ENCODE results near the gene CUTA.

The CUTA gene

GRCh38 chr6:33417903-33418689 is at the start of gene CUTA:
Gene CUTA (minus strand): TSS chr6:33418107. CDS start chr6:33418000, 107 bp downstream.
- DNase-seq (ENCODE audit: low read depth in 2 of 2): peak; percentile 99

DNA sequence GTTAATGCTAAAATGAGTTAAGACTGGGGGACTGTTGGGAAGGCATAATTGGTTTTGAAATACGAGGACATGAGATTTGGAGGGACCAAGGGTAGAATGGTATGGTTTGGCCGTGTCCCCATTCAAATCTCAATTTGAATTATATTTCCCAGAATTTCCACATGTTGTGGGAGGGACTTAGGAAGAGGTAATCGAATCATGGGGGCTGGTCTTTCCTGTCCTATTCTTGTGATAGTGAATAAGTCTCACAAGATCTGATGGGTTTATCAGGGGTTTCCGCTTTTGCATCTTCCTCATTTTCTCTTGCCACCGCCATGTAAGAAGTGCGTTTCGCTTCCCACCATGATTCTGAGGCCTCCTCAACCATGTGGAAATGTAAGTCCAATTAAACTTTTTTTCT is 49.2 kb upstream of the CUTA start:
- DNase-seq (ENCODE audit: low read depth in 2 of 2): no peak

- no peak for DNase-seq (ENCODE audit: low read depth in 2 of 2)
Measured at GRCh38 chr6:33466075-33466735, 48.3 kb upstream of the CUTA start.

GRCh38 chr6:33459226-33459625 is 41.3 kb upstream of the CUTA start:
- no peak for DNase-seq (ENCODE audit: low read depth in 2 of 2)

DNA sequence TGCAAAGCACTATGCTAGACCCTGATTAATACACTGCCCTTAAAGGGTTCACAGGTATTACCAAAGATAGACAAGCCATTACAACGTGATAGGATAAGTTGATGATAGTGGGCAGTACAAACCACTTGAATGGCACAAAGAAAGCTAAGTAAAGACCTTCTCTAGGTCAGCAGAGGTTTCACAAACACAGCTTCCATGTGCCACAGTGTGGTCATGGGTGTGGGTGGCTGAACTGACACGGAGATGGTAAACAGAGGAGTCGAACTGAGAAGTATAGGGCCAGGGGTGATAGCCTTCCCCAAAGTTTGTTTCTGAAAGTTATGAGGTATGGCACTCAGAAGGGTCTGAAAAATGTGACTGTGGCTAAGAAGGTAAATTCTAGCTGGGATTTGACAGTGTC is 40.8 kb upstream of the CUTA start:
- DNase-seq (ENCODE audit: low read depth in 2 of 2): no peak

DNA sequence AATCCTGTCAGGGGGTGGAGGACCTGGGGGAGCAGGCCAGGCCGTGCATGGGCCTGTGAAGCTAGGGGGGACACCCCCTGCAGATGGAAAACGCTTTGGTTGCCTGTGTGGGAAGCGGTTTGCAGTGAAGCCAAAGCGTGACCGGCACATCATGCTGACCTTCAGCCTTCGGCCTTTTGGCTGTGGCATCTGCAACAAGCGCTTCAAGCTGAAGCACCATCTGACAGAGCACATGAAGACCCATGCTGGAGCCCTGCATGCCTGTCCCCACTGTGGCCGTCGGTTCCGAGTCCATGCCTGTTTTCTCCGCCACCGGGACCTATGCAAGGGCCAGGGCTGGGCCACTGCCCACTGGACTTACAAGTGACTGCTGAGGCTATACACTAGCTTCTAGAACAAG is 38.2 kb upstream of the CUTA start:
- no peak for DNase-seq (ENCODE audit: low read depth in 2 of 2)

GRCh38 chr6:33455051-33455450 is 37.1 kb upstream of the CUTA start:
- no peak for DNase-seq (ENCODE audit: low read depth in 2 of 2)

DNA sequence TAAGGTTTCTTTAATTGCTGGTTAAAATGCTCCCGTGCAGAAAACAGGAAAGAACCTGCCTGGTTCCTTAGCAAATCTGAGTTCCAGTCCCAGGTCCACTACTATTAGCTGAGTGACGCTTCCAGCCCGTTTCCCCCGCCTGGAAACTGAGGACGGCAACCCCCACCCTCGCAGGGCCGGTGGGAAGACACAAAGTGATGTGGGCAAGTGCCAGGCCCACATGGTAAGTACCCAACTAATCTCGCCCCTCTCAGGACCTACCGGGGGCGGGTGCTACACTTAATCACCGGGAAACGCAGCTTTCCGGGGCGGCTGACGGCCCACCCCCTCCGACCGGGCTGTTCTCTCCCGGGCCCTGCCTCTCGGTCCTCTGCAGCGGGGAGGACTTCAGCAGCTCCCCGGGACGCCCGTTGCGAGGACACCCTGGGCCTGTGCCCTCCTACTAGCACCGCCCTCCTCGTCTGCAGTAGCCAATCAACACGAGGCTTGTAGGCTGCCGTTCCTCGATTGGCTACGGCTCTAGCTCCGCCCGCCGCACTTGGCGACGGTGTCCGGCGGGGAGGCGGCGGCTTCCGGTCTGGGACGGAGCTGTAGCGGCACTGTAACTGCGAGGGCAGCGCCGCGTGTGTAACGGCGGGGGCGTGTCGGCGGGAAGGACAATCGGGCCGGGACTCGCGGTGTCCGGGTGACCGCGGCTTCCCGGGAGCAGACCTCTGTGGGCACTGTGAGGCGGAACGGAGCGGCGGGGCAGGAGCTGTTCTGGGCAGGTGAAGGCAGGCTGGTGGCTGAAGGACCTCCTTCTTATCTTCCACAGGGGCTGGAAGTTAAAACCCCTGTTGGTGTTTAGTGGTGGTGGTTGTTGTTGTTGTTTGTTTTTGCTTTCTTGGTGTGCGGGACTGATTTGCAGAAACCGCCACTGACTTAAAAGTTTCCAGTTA is 36.4 kb upstream of the CUTA start, which contains the start of gene ZBTB9:
TSS of gene ZBTB9 (plus strand) at position 568 of the 938 bp plus-strand sequence. CDS start 525 bp downstream, outside the sequence.
- DNase-seq (ENCODE audit: low read depth in 2 of 2): peak; percentile 92 to 93

DNA sequence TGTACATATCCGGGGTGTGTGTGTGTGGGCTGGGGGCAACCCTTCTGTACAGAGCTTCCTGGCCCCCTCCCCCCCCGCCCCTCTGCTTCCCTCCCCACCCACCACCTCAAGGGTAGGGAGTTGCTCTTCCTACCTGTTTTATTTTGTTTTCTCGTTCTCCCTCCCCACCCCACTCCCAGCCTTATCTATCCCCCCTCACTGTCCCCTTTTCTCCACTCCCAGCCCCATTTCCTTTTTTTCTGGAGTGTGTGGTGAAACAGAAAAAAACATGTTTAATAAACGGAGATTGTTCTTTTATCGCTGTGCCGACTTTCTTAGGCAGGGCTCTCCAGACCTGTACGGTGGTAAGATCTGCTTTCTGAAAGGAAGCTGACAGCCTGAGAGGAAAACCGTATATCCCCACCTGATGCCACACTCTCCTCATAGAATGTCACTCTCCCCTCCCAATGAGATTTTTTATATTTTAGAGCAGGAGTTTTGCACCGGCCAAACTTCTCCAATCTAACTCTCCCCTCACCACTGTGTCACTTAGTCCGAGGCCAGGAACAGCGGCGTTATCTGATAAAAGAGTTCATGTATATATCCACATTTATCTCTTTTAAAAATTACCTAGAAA is 35.6 kb upstream of the CUTA start:
- DNase-seq (ENCODE audit: low read depth in 2 of 2): no peak

DNA sequence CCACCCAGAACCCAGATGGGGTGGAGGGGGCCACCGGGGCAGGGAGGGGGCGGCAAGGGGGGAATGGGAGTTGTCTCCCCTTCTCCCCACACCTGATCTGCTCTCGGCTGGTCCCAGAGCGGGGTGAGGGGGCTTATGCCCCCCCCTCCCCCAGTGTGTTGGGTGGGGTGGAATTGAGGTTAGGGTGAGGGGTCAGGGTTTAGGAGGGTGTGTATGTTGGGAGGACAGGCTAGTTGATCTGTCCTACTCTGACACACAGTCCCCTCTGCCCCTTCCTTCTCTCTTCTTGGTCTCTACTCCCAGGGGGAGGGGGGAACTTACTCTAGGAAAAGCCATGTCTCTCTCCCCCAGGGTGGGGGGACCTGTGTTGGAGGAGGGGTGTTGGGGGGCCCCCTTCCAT is 34.6 kb upstream of the CUTA start:
- no peak for DNase-seq (ENCODE audit: low read depth in 2 of 2)

- DNase-seq (ENCODE audit: low read depth in 2 of 2): no peak
Measured at GRCh38 chr6:33451606-33452005, 33.7 kb upstream of the CUTA start.

DNA sequence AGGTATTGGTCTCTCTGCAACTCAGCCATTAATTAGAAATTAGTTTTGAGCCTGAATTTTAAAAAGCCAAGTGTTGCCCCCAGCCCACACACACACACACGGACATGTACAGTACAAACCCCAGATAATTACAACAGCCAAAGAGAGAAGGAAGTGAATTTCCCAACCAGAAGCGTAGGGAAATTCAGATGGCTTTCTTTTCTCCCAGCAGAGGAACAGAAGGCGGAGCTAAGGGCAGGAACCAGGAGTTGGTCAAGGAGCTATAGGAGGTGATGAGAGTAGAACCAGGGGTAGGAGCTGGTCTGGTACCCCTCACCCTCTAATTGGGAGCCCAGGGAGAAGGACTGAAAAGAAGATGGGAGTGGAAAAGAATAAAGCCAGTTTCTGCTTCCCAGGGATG is 32.5 kb upstream of the CUTA start:
- DNase-seq (ENCODE audit: low read depth in 2 of 2): no peak

GRCh38 chr6:33446356-33446755 is 28.4 kb upstream of the CUTA start:
- DNase-seq (ENCODE audit: low read depth in 2 of 2): no peak

DNA sequence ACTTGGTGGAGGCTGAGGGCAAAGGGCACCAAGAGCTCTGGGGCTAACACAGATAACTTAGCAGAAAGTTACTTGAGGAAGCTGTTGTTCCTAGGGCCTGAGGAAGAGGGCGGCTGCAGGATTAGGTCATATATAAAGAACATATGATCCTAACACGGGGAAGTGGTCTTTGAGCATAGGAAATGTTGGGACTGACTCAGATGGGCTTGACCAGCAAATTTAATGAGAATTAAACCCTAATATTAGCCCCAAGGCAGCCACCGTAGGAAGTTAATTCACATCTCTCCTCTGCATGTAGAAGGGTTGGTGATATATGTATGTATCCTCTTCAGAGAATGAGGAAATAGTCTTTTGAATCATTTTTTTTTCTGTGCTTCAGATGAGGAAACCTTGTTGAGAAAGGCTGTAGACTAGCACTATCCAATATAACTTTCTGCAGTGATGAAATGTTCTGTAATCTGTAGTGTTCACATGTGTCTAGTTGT is 27.3 kb upstream of the CUTA start:
- DNase-seq (ENCODE audit: low read depth in 2 of 2): no peak

DNA sequence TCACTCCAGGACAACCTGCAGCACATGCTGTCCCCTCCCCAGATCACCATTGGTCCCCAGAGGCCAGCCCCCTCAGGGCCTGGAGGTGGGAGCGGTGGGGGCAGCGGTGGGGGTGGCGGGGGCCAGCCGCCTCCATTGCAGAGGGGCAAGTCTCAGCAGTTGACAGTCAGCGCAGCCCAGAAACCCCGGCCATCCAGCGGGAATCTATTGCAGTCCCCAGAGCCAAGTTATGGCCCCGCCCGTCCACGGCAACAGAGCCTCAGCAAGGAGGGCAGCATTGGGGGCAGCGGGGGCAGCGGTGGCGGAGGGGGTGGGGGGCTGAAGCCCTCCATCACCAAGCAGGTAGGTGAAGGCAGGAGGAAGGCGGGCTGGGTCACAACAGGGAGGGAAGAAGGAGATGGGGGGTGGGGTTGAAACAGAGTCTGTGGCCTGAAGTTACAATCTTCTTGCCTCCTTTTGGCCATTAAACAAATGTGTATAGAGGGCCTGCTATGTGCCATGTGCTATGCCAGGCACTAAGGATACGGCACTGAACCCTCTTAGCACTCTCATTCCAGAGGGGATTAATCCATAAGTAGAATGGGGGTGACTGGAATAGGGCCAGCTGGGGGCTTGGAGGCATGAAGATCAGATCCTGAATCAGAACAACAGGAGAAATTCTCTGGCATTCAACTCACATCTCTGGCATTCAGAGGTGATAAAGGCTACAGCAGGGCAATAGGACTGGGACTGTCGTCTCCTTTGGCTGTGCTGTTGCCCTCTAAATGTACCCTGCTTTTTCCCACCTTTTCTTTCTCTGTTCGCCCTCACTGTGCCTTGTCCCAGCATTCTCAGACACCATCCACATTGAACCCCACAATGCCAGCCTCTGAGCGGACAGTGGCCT is 26.0 kb upstream of the CUTA start:
- no peak for DNase-seq (ENCODE audit: low read depth in 2 of 2)

- DNase-seq (ENCODE audit: low read depth in 2 of 2): no peak
Measured at GRCh38 chr6:33443025-33443424, 25.1 kb upstream of the CUTA start.

- no peak for DNase-seq (ENCODE audit: low read depth in 2 of 2)
Measured at GRCh38 chr6:33442283-33442682, 24.4 kb upstream of the CUTA start.

DNA sequence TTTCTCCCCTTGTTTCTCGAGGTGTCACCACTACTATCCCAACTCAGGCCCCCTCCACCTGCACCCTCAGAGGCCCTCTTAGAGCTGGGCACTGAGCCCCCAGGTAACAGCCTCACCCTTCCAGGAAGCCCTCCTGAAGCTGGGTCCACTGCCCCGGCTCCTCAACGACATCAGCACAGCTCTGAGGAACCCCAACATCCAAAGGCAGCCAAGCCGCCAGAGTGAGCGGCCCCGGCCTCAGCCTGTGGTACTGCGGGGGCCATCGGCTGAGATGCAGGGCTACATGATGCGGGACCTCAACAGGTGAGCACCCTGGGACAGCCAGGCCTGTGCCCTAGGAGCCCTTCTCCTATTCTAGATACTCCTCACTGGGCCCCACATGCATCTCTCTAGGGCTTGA is 23.6 kb upstream of the CUTA start:
- DNase-seq (ENCODE audit: low read depth in 2 of 2): no peak

DNA sequence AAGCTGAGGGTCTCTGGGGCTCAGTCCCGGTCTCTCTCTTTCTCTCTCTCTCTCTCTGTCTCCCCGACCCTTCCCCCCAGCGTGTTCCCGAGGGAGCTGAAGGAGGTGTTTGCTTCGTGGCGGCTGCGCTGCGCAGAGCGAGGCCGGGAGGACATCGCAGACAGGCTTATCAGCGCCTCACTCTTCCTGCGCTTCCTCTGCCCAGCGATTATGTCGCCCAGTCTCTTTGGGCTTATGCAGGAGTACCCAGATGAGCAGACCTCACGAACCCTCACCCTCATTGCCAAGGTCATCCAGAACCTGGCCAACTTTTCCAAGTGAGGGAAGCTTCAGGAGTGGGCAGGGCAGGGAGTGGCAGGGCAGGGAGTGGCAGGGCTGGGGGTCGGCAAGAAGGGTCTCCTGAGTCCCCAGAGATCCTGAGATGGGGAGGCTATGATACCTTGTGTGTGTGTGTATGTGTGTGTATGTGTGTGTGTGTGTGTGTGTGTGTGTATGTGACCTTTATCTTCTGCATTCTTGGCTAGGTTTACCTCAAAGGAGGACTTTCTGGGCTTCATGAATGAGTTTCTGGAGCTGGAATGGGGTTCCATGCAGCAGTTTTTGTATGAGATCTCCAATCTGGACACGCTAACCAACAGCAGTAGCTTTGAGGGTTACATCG is 22.9 kb upstream of the CUTA start:
- DNase-seq (ENCODE audit: low read depth in 2 of 2): no peak

Data from stimulated activated CD4-positive, alpha-beta T cell treated with anti-CD3 and anti-CD28 coated beads, Interleukin-15, amount 100 ng/mL, for 48 hours (primary cell).